NCI-H2107 (cell line): ENCODE results near the gene SAPCD2.
"Not testable (repeated sequence)": the region's sequence is repeated elsewhere in the genome, so short reads cannot be mapped to it uniquely, and the experiment has no call there.

ENCODE experiments used
- DNase-seq: peaks from one replicate; lab custom pipeline; 2025; lab: John Stamatoyannopoulos, UW

The SAPCD2 gene

DNA sequence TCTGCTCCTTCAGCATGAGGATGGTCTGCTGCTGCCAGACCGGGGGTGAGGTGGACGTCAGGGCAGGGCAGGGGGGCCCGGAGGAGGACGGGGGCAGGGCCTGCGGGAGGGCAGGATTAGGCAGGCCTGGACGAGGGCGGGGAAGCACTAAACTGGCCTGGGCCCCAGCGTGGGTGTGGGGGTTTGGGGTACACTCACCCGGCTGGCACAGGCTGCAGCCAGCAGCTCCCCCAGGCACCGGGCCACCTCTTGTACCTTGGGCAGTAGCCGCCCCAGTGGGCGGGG lies 5.5 kb downstream of the SAPCD2 start:
- no peak for DNase-seq

GRCh38 chr9:137064027-137064879 lies 6.1 kb downstream of the SAPCD2 start:
- no peak for DNase-seq

GRCh38 chr9:137063311-137064026 lies 6.9 kb downstream of the SAPCD2 start:
- no peak for DNase-seq

DNA sequence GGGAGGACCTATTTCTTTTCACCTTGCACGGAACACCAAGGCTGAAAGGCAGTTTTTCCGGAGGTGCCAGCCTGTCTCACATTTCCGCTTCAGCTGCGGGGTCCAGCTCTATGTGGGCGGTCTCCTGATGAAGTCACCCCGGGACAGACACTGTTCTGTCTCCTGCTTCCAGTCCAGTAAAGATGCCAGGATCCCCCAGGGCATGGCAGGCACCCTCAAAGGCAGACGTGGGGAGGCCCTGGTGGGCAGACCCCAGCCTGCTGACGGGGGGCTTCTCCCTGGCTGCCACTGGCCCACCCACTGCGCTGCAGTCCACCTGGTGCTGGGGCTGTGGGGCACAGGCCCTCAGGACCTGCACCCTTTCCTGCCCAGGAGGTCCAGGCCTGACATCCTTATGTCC lies 7.6 kb downstream of the SAPCD2 start:
- not testable (repeated sequence) for DNase-seq

GRCh38 chr9:137062384-137062783 lies 8.0 kb downstream of the SAPCD2 start:
- no peak for DNase-seq

GRCh38 chr9:137058521-137059234 lies 11.7 kb downstream of the SAPCD2 start:
- no peak for DNase-seq

- DNase-seq: no peak
Observed at GRCh38 chr9:137057545-137057944, 12.8 kb downstream of the SAPCD2 start.

DNA sequence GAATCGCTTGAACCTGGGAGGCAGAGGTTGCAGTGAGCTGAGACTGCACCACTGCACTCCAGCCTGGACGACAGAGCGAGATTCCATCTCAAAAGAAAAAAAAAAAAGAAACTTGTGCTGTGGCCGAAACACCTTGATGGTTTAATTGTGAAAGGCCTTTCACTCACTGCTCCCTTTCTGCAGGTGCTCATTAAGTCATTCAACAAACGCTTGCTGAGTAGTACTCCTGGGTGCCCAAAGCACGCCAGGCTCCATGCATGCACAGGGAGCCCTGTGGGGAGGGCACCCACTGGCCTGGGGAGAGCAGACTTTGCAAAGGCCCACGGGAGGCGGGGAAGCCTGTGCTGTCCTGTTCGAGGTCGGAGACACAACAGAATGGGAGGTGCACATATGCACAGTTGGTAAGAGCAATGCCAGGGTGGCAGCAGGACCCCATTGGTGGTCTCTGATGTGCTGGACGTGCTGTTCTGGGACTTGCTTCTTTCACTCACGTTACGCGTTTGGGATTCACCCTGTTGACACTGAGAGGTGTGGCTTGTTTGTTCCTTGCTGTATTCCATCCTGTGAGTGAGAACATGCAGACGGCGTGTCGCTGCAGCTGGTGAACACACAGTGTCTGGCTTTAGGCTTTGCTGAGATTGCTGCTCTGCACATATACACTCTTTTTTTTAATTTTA lies 13.5 kb downstream of the SAPCD2 start:
- no peak for DNase-seq

GRCh38 chr9:137055385-137056364 lies 14.7 kb downstream of the SAPCD2 start:
- no peak for DNase-seq

GRCh38 chr9:137054932-137055384 lies 15.4 kb downstream of the SAPCD2 start:
- DNase-seq: no peak

DNA sequence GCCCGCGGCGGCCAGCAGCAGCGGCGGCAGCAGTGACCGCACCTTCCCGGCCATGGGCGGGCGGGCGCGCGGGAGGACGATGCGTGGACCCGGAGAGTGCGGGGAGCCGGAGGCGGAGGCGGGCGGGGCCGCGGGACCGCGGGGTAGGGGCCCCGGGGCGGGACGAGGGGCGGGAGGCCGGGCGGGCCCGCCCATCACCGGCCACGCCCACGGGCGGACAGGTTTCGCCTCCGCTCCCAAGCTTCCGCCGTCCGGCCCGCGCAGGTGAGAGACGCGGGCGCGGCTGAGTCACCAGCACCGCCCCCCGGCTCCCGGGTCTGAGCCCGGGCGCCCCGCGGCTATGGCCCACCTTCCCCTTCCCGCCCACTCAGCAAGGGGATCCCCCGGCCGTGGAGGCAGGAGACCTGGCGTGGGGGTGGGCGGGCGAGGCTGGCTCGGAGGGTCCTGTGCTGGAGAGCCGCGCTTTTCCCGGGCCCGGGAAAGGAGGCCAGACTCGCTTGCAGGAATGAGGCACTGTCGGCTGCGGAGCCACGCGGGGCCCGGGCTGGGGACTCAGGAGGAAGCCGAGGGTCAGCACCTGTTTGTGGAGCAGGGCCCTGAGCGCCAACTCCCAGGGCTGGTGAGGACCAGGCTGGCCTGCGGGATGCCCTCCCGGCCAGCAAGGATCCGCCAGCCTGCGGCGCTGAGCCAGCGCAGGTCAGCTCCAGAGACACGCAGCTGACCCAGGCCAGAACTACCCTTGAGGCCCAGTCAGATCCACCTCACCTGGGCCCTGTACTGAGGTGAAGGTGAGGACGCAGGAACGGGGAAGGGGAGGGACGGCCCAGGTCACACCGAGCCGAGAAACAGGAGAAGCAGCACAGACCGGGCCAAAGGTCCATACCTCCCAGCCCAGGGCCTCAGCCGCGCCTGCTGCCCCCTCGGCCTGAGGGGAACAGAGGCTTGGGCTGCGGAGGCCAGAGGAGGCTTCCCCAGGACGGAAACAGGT lies 16.1 kb downstream of the SAPCD2 start, which contains the start of gene ENTPD2:
Gene ENTPD2 (minus strand): TSS at position 118 of the 988 bp plus-strand sequence. CDS start 64 bp downstream, at position 54.
- DNase-seq: peak; percentile 66

DNA sequence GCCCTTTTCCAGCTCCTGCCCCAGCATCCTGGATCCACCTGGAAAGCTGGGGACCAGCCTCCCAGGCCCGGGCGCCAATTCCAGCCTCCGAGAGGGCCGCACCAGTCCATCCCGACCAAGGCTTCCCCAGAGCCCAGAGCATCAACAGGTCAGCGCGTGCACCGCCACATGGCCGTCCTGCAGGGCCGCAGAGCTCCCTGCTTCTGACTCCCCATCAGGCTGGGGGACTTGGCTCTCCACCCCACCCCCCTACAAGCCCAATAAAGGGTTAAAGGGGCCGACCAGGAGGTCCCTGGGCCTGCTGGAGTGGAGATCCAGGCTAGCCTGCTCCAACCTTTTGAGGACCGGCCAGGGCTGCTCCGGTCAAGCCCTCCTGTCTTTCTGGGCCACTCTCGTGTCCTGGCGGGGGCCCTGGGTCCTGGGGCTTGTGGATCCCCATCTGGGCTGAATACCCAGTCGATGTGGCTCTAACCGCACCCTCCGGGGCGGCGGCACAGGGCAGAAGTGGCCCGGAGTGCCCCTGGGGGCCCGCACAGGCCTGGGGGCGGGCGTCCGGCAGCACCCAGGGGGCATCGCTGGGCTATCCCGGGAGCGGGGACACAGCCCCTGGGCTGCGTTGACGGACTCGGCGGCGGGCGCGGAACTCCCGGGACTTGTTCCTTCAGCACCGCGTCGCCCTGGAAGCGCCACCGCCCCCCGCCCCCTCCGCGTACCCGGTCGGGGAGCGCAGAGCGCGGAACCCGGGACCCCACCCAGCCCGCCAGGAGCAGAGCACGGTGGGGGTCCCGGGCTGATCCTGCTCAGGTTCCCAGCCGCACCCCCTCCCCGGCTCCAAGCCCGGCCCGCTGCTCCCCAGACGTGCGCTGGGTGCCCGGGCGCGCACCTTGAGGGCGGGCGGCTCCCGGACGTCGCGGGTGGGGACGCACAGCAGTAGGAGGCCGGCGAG lies 17.1 kb downstream of the SAPCD2 start:
- DNase-seq: no peak

GRCh38 chr9:137052293-137052692 lies 18.1 kb downstream of the SAPCD2 start:
- no peak for DNase-seq

- no peak for DNase-seq
Observed at GRCh38 chr9:137051145-137051724, 19.1 kb downstream of the SAPCD2 start.

DNA sequence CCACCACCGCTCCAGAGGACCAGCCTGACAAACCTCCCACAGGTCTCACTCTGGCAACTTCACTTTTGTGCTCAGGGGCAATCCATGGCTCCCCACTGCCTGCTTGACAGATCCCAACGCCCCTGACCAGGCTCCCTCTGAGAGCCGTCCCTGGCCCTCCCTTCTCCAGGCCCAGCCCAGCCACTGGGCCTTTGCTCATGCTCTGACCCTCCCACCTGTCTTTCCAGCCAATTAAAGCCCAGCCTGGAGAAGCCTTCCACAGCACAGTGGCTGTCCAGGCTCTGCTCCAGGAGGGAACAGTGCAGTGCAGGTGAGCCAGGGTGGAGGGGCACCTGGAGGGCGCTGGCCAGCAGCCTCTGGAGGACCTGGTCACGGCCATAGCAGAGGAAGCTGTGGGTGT lies 19.8 kb downstream of the SAPCD2 start:
- DNase-seq: no peak

- DNase-seq: no peak
Observed at GRCh38 chr9:137049544-137050449, 20.6 kb downstream of the SAPCD2 start.
